H1 (cell line): ENCODE measurements around the gene ZNF219. TPM values are rescaled to one million over a fixed set of nuclear protein-coding genes. Genes with fewer than 3 reads are reported as not detected.

ENCODE experiments used
- CTCF ChIA-PET: fragments of 300-600 bp; sonication (Branson Sonifier 250); formaldehyde crosslinking; loops from one replicate; lab custom pipeline; 2021; ENCODE audit not compliant: partially characterized antibody; lab: Charles Lee
- POLR2A ChIA-PET: fragments of 300-600 bp; sonication (Branson Sonifier 250); formaldehyde crosslinking; loops from one replicate; lab custom pipeline; 2021; ENCODE audit warnings: inconsistent platforms; ENCODE audit not compliant: partially characterized antibody; lab: Charles Lee
- DNase-seq, 2 experiments: peaks; one replicate each; pipeline versions ENCODE4 v3.0.0 to v3.0.0-alpha.2; 2010 to 2022; ENCODE audit warnings: low spot score in 2 of 2, low read depth in 1 of 2, mixed read lengths in 1 of 2
- FAIRE-seq: peaks from 2 replicates; lab custom pipeline; 2011; peaks lifted over from hg19 to GRCh38; lab: Jason Lieb, UNC
- H2AFZ ChIP-seq: 2 replicates; pipeline ENCODE4 v1.8.1; 2012; ENCODE audit warnings: low read length, inconsistent platforms
- H2AK5ac ChIP-seq: 2 replicates; pipeline ENCODE4 v1.6.1; 2013; ENCODE audit warnings: low read depth, low read length
- H2BK120ac ChIP-seq: replicated peaks from 2 replicates; pipeline ENCODE3; 2013; ENCODE audit warnings: low read depth, low read length, inconsistent platforms
- H2BK12ac ChIP-seq: 2 replicates; pipeline ENCODE4 v1.6.1; 2013; ENCODE audit warnings: low read depth, low read length
- H2BK15ac ChIP-seq: 2 replicates; pipeline ENCODE4 v1.6.1; 2013; ENCODE audit warnings: low read length
- H2BK20ac ChIP-seq: 2 replicates; pipeline ENCODE4 v1.6.1; 2013; ENCODE audit warnings: low read length
- H2BK5ac ChIP-seq: 2 replicates; pipeline ENCODE4 v1.6.1; 2013; ENCODE audit warnings: low read depth, low read length
- H3K14ac ChIP-seq: 2 replicates; pipeline ENCODE4 v1.6.1; 2013; ENCODE audit warnings: inconsistent platforms; ENCODE audit not compliant: insufficient read length
- H3K18ac ChIP-seq: 2 replicates; pipeline ENCODE4 v1.6.1; 2013; ENCODE audit warnings: low read length; ENCODE audit errors: extremely low read depth
- H3K23ac ChIP-seq: 2 replicates; pipeline ENCODE4 v1.6.1; 2013; ENCODE audit warnings: inconsistent platforms; ENCODE audit not compliant: insufficient read length
- H3K23me2 ChIP-seq: 2 replicates; pipeline ENCODE4 v1.6.1; 2013; ENCODE audit warnings: low read depth, low read length
- H3K27ac ChIP-seq: 2 replicates; pipeline ENCODE4 v1.6.1; 2011; ENCODE audit warnings: low read depth, low read length, inconsistent platforms
- H3K27me3 ChIP-seq, 4 experiments: replicated peaks in 1 of 4; 1 replicate in 1 of 4; 2 replicates in 3 of 4; pipeline versions ENCODE4 v1.6.1 to v1.8.1; 2011 to 2013; ENCODE audit warnings: low read length in 3 of 4, mild to moderate bottlenecking in 3 of 4, inconsistent platforms in 2 of 4, mixed read lengths in 2 of 4, moderate library complexity in 1 of 4; ENCODE audit not compliant: control insufficient read depth in 3 of 4, insufficient read depth in 3 of 4; ENCODE audit errors: extremely low read depth in 1 of 4
- H3K36me3 ChIP-seq, 4 experiments: 2 replicates each; pipeline versions ENCODE4 v1.6.1 to v1.8.1; 2011 to 2013; ENCODE audit warnings: mild to moderate bottlenecking in 4 of 4, low read length in 3 of 4, moderate library complexity in 2 of 4, control low read depth in 1 of 4, inconsistent platforms in 1 of 4; ENCODE audit not compliant: insufficient read depth in 4 of 4, control insufficient read depth in 2 of 4
- H3K4ac ChIP-seq: replicated peaks from 2 replicates; pipeline ENCODE3; 2013; ENCODE audit warnings: low read length, low read depth, mixed read lengths, inconsistent platforms; ENCODE audit not compliant: insufficient read length
- H3K4me1 ChIP-seq, 4 experiments: replicated peaks in 1 of 4; 1 replicate in 1 of 4; 2 replicates in 3 of 4; pipeline versions ENCODE4 v1.6.1 to v1.8.1; 2011 to 2013; ENCODE audit warnings: low read length in 3 of 4, inconsistent platforms in 2 of 4, mixed read lengths in 1 of 4; ENCODE audit not compliant: insufficient read depth in 4 of 4, control insufficient read depth in 3 of 4
- H3K4me2 ChIP-seq, 2 experiments: 2 replicates each; pipeline versions ENCODE4 v1.6.1 to v1.8.1; 2011 to 2013; ENCODE audit warnings: low read depth in 2 of 2, low read length in 2 of 2, control low read depth in 1 of 2, inconsistent platforms in 1 of 2, mild to moderate bottlenecking in 1 of 2; ENCODE audit not compliant: insufficient read depth in 1 of 2
- H3K4me3 ChIP-seq, 4 experiments: fragments of 200-600, 300-600 bp in 1 of 4; sonication (generic), shearing (Covaris generic), sonication (Bioruptor Twin) in 1 of 4; 2 replicates each; pipeline versions ENCODE4 v1.5.1 to v1.8.1; 2011 to 2016; ENCODE audit warnings: low read length in 4 of 4, low read depth in 3 of 4, control low read depth in 2 of 4, inconsistent platforms in 2 of 4, mild to moderate bottlenecking in 2 of 4, mixed read lengths in 1 of 4, moderate library complexity in 1 of 4; ENCODE audit not compliant: insufficient read depth in 2 of 4; ENCODE audit errors: extremely low read depth in 1 of 4
- H3K56ac ChIP-seq: replicated peaks from 2 replicates; pipeline ENCODE3; 2013; ENCODE audit warnings: low read depth, mild to moderate bottlenecking, mixed read lengths, low read length, inconsistent platforms; ENCODE audit not compliant: insufficient read length
- H3K79me1 ChIP-seq: 2 replicates; pipeline ENCODE4 v1.6.1; 2013; ENCODE audit warnings: low read depth, low read length, control low read depth
- H3K79me2 ChIP-seq, 2 experiments: 2 replicates each; pipeline versions ENCODE4 v1.6.1 to v1.8.1; 2012 to 2013; ENCODE audit warnings: low read length in 2 of 2, mild to moderate bottlenecking in 2 of 2, inconsistent platforms in 1 of 2; ENCODE audit not compliant: insufficient read depth in 2 of 2, control insufficient read depth in 1 of 2
- H3K9ac ChIP-seq, 4 experiments: replicated peaks in 1 of 4; 1 replicate in 1 of 4; 2 replicates in 3 of 4; pipeline versions ENCODE4 v1.6.1 to v1.8.1; 2011 to 2013; ENCODE audit warnings: low read depth in 3 of 4, low read length in 3 of 4, control low read depth in 2 of 4, mild to moderate bottlenecking in 2 of 4, moderate library complexity in 2 of 4, inconsistent platforms in 1 of 4; ENCODE audit errors: extremely low read depth in 1 of 4
- H3K9me3 ChIP-seq, 2 experiments: 2 replicates each; pipeline versions ENCODE4 v1.6.1 to v1.8.1; 2012 to 2013; ENCODE audit warnings: mild to moderate bottlenecking in 2 of 2, moderate library complexity in 2 of 2, control low read depth in 1 of 2, inconsistent platforms in 1 of 2, low read depth in 1 of 2, low read length in 1 of 2, mixed read lengths in 1 of 2; ENCODE audit not compliant: insufficient read depth in 2 of 2
- H4K20me1 ChIP-seq, 2 experiments: replicated peaks in 1 of 2; 2 replicates each; pipeline versions ENCODE3 to v1.8.1; 2011 to 2013; ENCODE audit warnings: inconsistent platforms in 2 of 2, low read length in 2 of 2, mild to moderate bottlenecking in 1 of 2; ENCODE audit not compliant: insufficient read depth in 2 of 2, control insufficient read depth in 1 of 2
- H4K5ac ChIP-seq: 2 replicates; pipeline ENCODE4 v1.6.1; 2013; ENCODE audit warnings: low read length, low read depth, mixed read lengths, inconsistent platforms; ENCODE audit not compliant: insufficient read length
- H4K8ac ChIP-seq: 2 replicates; pipeline ENCODE4 v1.8.0; 2013; ENCODE audit warnings: mild to moderate bottlenecking, moderate library complexity, low read length, inconsistent platforms; ENCODE audit not compliant: insufficient read depth; ENCODE audit errors: extremely low read depth
- H4K91ac ChIP-seq: replicated peaks from 2 replicates; pipeline ENCODE3; 2013; ENCODE audit warnings: low read length, mixed read lengths, inconsistent platforms; ENCODE audit not compliant: insufficient read length
- ASH2L ChIP-seq: fragments of 200-600, 300-600 bp; sonication (generic); IDR thresholded peaks from one replicate; pipeline ENCODE4 v1.7.1; 2017; ENCODE audit warnings: low read length
- PHF8 ChIP-seq: fragments of 200-600 bp; sonication (generic); conservative IDR thresholded peaks from 2 replicates; pipeline ENCODE4 v1.7.1; 2012; ENCODE audit warnings: low read depth, mild to moderate bottlenecking, inconsistent platforms, low read length, moderate library complexity
- RBBP5 ChIP-seq: IDR thresholded peaks from 2 replicates; pipeline ENCODE4 v1.7.1; 2012; ENCODE audit warnings: low read depth, mild to moderate bottlenecking, inconsistent platforms, low read length, moderate library complexity, borderline replicate concordance
- RNF2 ChIP-seq: fragments of 200-900, 300-1000 bp; sonication (generic); IDR thresholded peaks from 2 replicates; pipeline ENCODE4 v1.7.1; 2016; ENCODE audit warnings: borderline replicate concordance, low read depth, mild to moderate bottlenecking, antibody characterized with exemption, low read length; ENCODE audit not compliant: poor library complexity, severe bottlenecking; ENCODE audit errors: missing control alignments
- SIN3A ChIP-seq, 2 experiments: IDR thresholded peaks in 1 of 2; conservative IDR thresholded peaks in 1 of 2; 2 replicates each; pipeline ENCODE4 v1.6.1; 2011 to 2012; ENCODE audit warnings: low read length in 2 of 2, improper control_type of control experiment in 1 of 2, low read depth in 1 of 2, mild to moderate bottlenecking in 1 of 2
- TAF1 ChIP-seq: IDR thresholded peaks from 2 replicates; pipeline ENCODE4 v1.6.1; 2011; ENCODE audit warnings: mild to moderate bottlenecking, low read depth, low read length
- TBP ChIP-seq: IDR thresholded peaks from 2 replicates; pipeline ENCODE4 v1.6.1; 2011; ENCODE audit warnings: low read depth, low read length, improper control_type of control experiment
- TCF12 ChIP-seq: IDR thresholded peaks from 2 replicates; pipeline ENCODE4 v1.6.1; 2011; ENCODE audit warnings: low read depth, mild to moderate bottlenecking, low read length
- YY1 ChIP-seq: IDR thresholded peaks from 2 replicates; pipeline ENCODE4 v1.6.1; 2011; ENCODE audit warnings: low read depth, mild to moderate bottlenecking, low read length
- WGBS, 2 experiments: shearing (Covaris generic) in 1 of 2; methylation state at CpG; one replicate each; pipeline versions ENCODE4 v1.1.6 to v1.1.7; 2013 to 2015; ENCODE audit warnings: low lambda C conversion rate in 2 of 2, mixed read lengths in 2 of 2, inconsistent platforms in 1 of 2, low coverage in 1 of 2, missing lambda C conversion rate in 1 of 2; ENCODE audit not compliant: insufficient replicate concordance in 2 of 2, insufficient coverage in 1 of 2, insufficient read length in 1 of 2; ENCODE audit errors: extremely low coverage in 1 of 2, missing lambda C conversion rate in 1 of 2; 5-methylcytosine and 5-hydroxymethylcytosine counted together
- polyA plus RNA-seq, 7 experiments: library from polyadenylated mRNA; depleted of rRNA in 3 of 7; stranded (reverse) in 5 of 7; unstranded in 2 of 7; fragments of >200 nt in 5 of 7; fragments of 200-250 nt in 2 of 7; gene quantifications; 1 replicate in 5 of 7; 2 replicates in 1 of 7; 4 replicates in 1 of 7; pipeline versions ENCODE4 v1.2.1 to v1.2.3, GENCODE V29; 2011 to 2013; ENCODE audit warnings: missing spikeins in 2 of 7, mixed read lengths in 2 of 7
- total RNA-seq: library from RNA; stranded (reverse); fragmentation: NEBNext Ultra II Directional; extraction: Animal tissue kit (Norgen Biotek cat#: 25700); gene quantifications from 2 replicates; pipeline ENCODE4 v1.2.1, GENCODE V29; 2021

The ZNF219 gene
- total and polyA plus RNA-seq, 2 of the 8 experiments (the other 6 are each of a cell fraction or from before 2014, with no cell fraction given), result 113 to 160 TPM

GRCh38 chr14:21069388-21070082 lies 28.9 kb downstream of the ZNF219 start:
- peaks cover under 1 to 2% of the 10 kb centered on the region in 2 experiments for H4K20me1 ChIP-seq
- no peak overlapping the region for H2AK5ac ChIP-seq
- H3K14ac ChIP-seq, result no peak overlapping the region
- H3K9ac ChIP-seq, result peak overlapping the region; percentile 66 to 76 (median 72)
- no peaks in the 10 kb centered on the region for H3K79me1 ChIP-seq
- CTCF ChIA-PET, result interaction anchor here (1.1 to 6.6 kb wide), 23 partner anchors 13 to 98 kb away, joined by 3 to 110 read pairs (median 8); partner anchors contain the start of genes NDRG2, RNASE8, TMEM253 and ZNF219
- FAIRE-seq, result no peak
- H3K4me3 ChIP-seq, result peak overlapping the region; percentile 52 to 98 (median 82)
- H3K9me3 ChIP-seq, result no peaks in the 10 kb centered on the region
- H2BK5ac ChIP-seq, result peak overlapping the region; percentile 71; the same call in 1 of the 2 replicates
- POLR2A ChIA-PET, result interaction anchor here (0.9 to 12.4 kb wide), 18 partner anchors 10 to 195 kb away, joined by 3 to 245 read pairs (median 5); partner anchors contain the start of genes RNASE8, TMEM253 and ZNF219
- H2BK120ac ChIP-seq, result no peak overlapping the region
- peaks cover 0 to 13% of the 10 kb centered on the region in 2 experiments; a peak in 2 of 4 replicates for H3K79me2 ChIP-seq
- peak overlapping the region; percentile 71; the same call in 1 of the 2 replicates for H3K27ac ChIP-seq
- no peak overlapping the region for H2AFZ ChIP-seq
- H2BK20ac ChIP-seq, result no peak overlapping the region
- peak overlapping the region; percentile 61 for H4K91ac ChIP-seq
- WGBS, 2 experiments, result 1% methylated on average over 28 of the region's 40 CpGs; no CpG with 5 or more reads in 1 of the 2 experiments
- peaks cover 0 to 4% (median 0%) of the 10 kb centered on the region in 4 experiments; a peak in 3 of 7 replicates for H3K27me3 ChIP-seq
- no peak overlapping the region for H2BK12ac ChIP-seq
- H3K36me3 ChIP-seq, result peaks cover 9 to 14% (median 10%) of the 10 kb centered on the region in 4 experiments; a peak in 5 of 8 replicates
- peaks cover 3 to 14% (median 8%) of the 10 kb centered on the region in 4 experiments for H3K4me1 ChIP-seq
- H3K56ac ChIP-seq, result peak overlapping the region; percentile 71
- peak overlapping the region; percentile 88 for H3K4ac ChIP-seq
- peaks cover 25% of the 10 kb centered on the region; the same call in 1 of the 2 replicates for H3K23me2 ChIP-seq
- peak overlapping the region; percentile 94 to 96 for H3K4me2 ChIP-seq
- peak overlapping the region; percentile 83; the same call in 1 of the 2 replicates for H3K18ac ChIP-seq
- H4K8ac ChIP-seq, result peak overlapping the region; percentile 85
- no peak overlapping the region; the same call in 1 of the 2 replicates for H2BK15ac ChIP-seq
- DNase-seq, result peak in 1 of 2 experiments; percentile 81
- H3K23ac ChIP-seq, result peak overlapping the region; percentile 52
- H4K5ac ChIP-seq, result peak overlapping the region; percentile 80
- TF ChIP-seq TCF12 (no peak), PHF8 (peak; percentile 26; the same call in 1 of the 2 replicates), SIN3A (conservative IDR thresholded peaks at IDR 0.05 in 1 of 2, IDR thresholded peaks at IDR 0.05 in 1 of 2; ENCODE audit: low read depth in 1 of 2, low read length in 2 of 2) (peak in 1 of 2 experiments; percentile 74; a peak in 1 of 4 replicates), TBP (peak; percentile 31; the same call in 1 of the 2 replicates), RNF2 (no peak), YY1 (peak; percentile 88), ASH2L (no peak), RBBP5 (no peak), TAF1 (peak; percentile 67; the same call in 1 of the 2 replicates)
